Kidney (tissue), 14 donors: Measurements from ENCODE around the gene COPS9. TPM values are rescaled to one million over a fixed set of nuclear protein-coding genes. Genes with fewer than 3 reads are reported as not detected.

Source experiments
- DNase-seq, 5 donors: peaks; one replicate each; pipeline ENCODE4 v3.0.0-alpha.2; 2013 to 2020
- FAIRE-seq: peaks from 2 replicates; lab custom pipeline; 2012; peaks lifted over from hg19 to GRCh38; lab: Jason Lieb, UNC
- H3K27ac ChIP-seq, 2 donors: one replicate each; pipeline ENCODE4 v1.7.0; 2013; ENCODE audit warnings: low read depth in 2 of 2, low read length in 2 of 2, inconsistent platforms in 1 of 2
- H3K27me3 ChIP-seq: one replicate; pipeline ENCODE4 v1.7.1; 2013; ENCODE audit warnings: low read length, inconsistent platforms; ENCODE audit not compliant: control insufficient read depth, insufficient read depth
- H3K36me3 ChIP-seq, 3 donors: one replicate each; pipeline versions ENCODE4 v1.7.0 to v1.7.1; 2013; ENCODE audit warnings: low read length in 3 of 3, control low read depth in 1 of 3, inconsistent platforms in 1 of 3; ENCODE audit not compliant: insufficient read depth in 3 of 3, control insufficient read depth in 2 of 3
- H3K4me1 ChIP-seq, 3 donors: one replicate each; pipeline versions ENCODE4 v1.7.0 to v1.7.1; 2013; ENCODE audit warnings: low read length in 3 of 3, inconsistent platforms in 1 of 3, low read depth in 1 of 3; ENCODE audit not compliant: control insufficient read depth in 2 of 3, insufficient read depth in 2 of 3
- H3K4me3 ChIP-seq, 3 donors: one replicate each; pipeline versions ENCODE4 v1.7.0 to v1.8.1; 2013; ENCODE audit warnings: low read length in 3 of 3, control low read depth in 1 of 3, inconsistent platforms in 1 of 3
- H3K9ac ChIP-seq, 3 donors: one replicate each; pipeline versions ENCODE4 v1.7.0 to v1.7.1; 2013; ENCODE audit warnings: low read length in 3 of 3, control low read depth in 1 of 3, inconsistent platforms in 1 of 3
- H3K9me3 ChIP-seq, 3 donors: one replicate each; pipeline versions ENCODE4 v1.7.0 to v1.7.1; 2013; ENCODE audit warnings: low read length in 3 of 3, control low read depth in 1 of 3, inconsistent platforms in 1 of 3; ENCODE audit not compliant: control insufficient read depth in 2 of 3, insufficient read depth in 1 of 3
- intact Hi-C: fragments of 100-400 bp; cut with DNase I; formaldehyde crosslinking; loops from one replicate; pipeline ENCODE4 v1.11.1; 2022
- polyA plus RNA-seq: library from polyadenylated mRNA; stranded (reverse); fragments of 350-450 nt; fragmentation: Illumina TruSeq; extraction: RNeasy Lipid Tissue Mini Kit (QIAGEN cat#74804); gene quantifications from one replicate; pipeline ENCODE4 v1.2.3, GENCODE V29; 2014; ENCODE audit warnings: low read depth, low replicate concordance; ENCODE audit not compliant: insufficient read depth
- total RNA-seq: library from RNA; stranded (reverse); fragmentation: NEBNext Ultra II Directional; extraction: Animal tissue kit (Norgen Biotek cat#: 25700); gene quantifications from one replicate; pipeline ENCODE4 v1.2.1, GENCODE V29; 2021
- TF ChIP-seq, protein P1 (sequence below): IDR thresholded peaks from 3 replicates; pipeline ENCODE4 v1.5.1; 2012; ENCODE audit warnings: mild to moderate bottlenecking, moderate library complexity, borderline replicate concordance; ENCODE audit not compliant: insufficient read depth; ENCODE audit errors: extremely low read depth
- donor health status: control.
- donor health status: control.
- donor health status: control.
- donor health status: control.
- donor health status: control.
- donor health status: DM: yes; HTN: yes; CAD: no.
- donor health status: Normal renal cell carcinoma (clear cell type).

Gene COPS9
- total and polyA plus RNA-seq, 2 donors from 2014 or later, result 119 to 310 TPM

DNA sequence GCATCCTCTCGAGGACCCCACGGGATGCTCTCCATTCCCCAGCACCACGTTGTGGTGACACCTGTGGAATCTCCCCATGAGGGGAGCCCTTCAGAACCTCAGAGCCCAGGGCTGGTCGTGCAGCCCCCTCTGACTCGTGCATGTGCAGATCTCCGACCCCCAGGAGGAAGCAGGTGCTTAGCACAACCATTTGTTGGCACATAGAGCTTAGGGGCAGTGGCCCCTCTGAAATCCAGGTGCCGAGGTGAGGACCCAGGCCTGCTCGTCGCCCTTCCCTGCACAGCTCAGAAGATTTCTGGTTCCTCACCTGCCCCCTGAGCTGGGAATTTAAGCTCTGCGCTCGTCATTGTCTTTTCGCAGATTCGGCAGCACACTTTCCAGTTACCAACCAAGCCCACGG lies 5.6 kb upstream of the COPS9 start:
- Histone ChIP-seq H3K4me1 (no peaks in the 10 kb centered on the region), H3K36me3 (no peaks in the 10 kb centered on the region), H3K27ac (no peak overlapping the region), H3K9me3 (no peaks in the 10 kb centered on the region), H3K27me3 (no peaks in the 10 kb centered on the region), H3K9ac (no peak overlapping the region), H3K4me3 (no peak overlapping the region)
- DNase-seq (peak in 1 of 5 donors; percentile 21), FAIRE-seq (no peak)
- TF ChIP-seq, protein P1, sequence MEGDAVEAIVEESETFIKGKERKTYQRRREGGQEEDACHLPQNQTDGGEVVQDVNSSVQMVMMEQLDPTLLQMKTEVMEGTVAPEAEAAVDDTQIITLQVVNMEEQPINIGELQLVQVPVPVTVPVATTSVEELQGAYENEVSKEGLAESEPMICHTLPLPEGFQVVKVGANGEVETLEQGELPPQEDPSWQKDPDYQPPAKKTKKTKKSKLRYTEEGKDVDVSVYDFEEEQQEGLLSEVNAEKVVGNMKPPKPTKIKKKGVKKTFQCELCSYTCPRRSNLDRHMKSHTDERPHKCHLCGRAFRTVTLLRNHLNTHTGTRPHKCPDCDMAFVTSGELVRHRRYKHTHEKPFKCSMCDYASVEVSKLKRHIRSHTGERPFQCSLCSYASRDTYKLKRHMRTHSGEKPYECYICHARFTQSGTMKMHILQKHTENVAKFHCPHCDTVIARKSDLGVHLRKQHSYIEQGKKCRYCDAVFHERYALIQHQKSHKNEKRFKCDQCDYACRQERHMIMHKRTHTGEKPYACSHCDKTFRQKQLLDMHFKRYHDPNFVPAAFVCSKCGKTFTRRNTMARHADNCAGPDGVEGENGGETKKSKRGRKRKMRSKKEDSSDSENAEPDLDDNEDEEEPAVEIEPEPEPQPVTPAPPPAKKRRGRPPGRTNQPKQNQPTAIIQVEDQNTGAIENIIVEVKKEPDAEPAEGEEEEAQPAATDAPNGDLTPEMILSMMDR, result no peak
- intact Hi-C loops, result loop anchor here (5.0 kb wide), 1 partner anchor 84 kb away; no protein-coding TSS in a partner anchor

DNA sequence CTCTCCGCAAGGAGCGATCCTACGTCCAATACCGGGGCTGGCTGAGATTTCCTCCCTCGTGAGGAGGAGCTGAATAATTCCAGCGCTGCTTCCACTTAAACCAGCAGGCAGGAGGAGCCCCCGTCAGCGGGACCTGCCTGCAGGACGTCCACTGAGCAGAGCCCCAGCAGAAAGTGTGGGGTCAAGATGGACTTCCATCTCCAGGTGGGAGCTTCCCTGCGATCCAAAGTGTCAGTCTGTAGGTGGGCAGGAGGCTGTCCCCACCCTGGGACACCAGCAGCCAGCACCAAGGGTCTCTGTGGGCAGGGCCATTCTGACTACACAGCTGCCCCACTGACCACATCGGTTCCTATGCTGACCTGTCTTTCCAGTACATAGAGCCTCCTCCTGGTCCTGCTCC lies 4.8 kb upstream of the COPS9 start:
- no peak overlapping the region for H3K9ac ChIP-seq

DNA sequence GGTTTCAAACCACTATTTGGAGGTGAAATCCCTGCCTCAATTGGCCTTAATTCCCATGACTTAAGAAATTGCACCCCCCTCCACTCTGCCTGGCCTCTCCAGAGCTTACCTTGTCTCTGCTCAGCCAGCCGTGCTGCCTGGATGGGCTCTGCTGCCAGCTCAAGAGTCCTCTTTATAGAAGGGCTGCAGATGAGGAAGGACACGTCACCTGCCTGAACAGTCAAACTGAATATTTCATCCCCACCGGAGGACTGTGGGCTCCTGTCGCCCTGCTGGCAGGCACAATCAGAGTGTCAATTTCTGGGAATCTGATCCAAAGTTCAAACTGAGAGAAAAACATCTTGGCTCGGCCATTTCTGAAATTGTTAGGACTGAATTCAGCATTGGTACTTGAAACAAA lies 4.4 kb upstream of the COPS9 start, which contains the start of gene OTOS:
Gene OTOS (minus strand): TSS at position 148 of the 400 bp plus-strand sequence. CDS start 332 bp downstream, outside the sequence.
- Histone ChIP-seq H3K4me1 (peaks cover 0 to under 1% (median 0%) of the 10 kb centered on the region in 3 donors), H3K9me3 (no peaks in the 10 kb centered on the region), H3K4me3 (no peak within 1 kb of the TSS), H3K36me3 (no peaks in the 10 kb centered on the region), H3K27me3 (no peaks in the 10 kb centered on the region), H3K9ac (no peak within 1 kb of the TSS), H3K27ac (no peak within 1 kb of the TSS)
- intact Hi-C loops, result loop anchor here (5.0 kb wide), 1 partner anchor 83 kb away; no protein-coding TSS in a partner anchor
- no peak for FAIRE-seq
- DNase-seq, result peak in 3 of 5 donors; percentile 12 to 36 (median 29)
- TF ChIP-seq, protein P1, result no peak

More for the DNA sequence above, 4.8 kb upstream of the COPS9 start:
- Histone ChIP-seq H3K27ac (no peak overlapping the region), H3K27me3 (no peaks in the 10 kb centered on the region), H3K4me3 (no peak overlapping the region), H3K36me3 (no peaks in the 10 kb centered on the region), H3K4me1 (no peaks in the 10 kb centered on the region), H3K9me3 (no peaks in the 10 kb centered on the region)
- DNase-seq (peak in 1 of 5 donors; percentile 34), FAIRE-seq (no peak)
- TF ChIP-seq, protein P1, result no peak
- intact Hi-C loops, result loop anchor here (5.0 kb wide), 1 partner anchor 84 kb away; no protein-coding TSS in a partner anchor
